Measurements from ENCODE around the gene SUCLA2.

Gene SUCLA2

GRCh38 chr13:48001114-48001881 is at the start of gene SUCLA2:
SUCLA2 (minus strand) TSS chr13:48001273; CDS start chr13:48001269, 4 bp downstream.
- TF ChIP-seq CTCF (IDR thresholded peaks at IDR 0.05; ENCODE audit: borderline replicate concordance, insufficient read depth, low read depth, low read length), result no peak
- peak within 1 kb of the TSS; percentile 83 for H3K4me3 ChIP-seq (ENCODE audit: low read depth, low read length)

- TF ChIP-seq CTCF (IDR thresholded peaks at IDR 0.05; ENCODE audit: borderline replicate concordance, insufficient read depth, low read depth, low read length), result no peak
- H3K4me3 ChIP-seq (ENCODE audit: low read depth, low read length), result no peak overlapping the region
These were observed 49.5 kb upstream of the SUCLA2 start for GRCh38 chr13:48050550-48050949.

- H3K4me3 ChIP-seq (ENCODE audit: low read depth, low read length), result no peak overlapping the region
- no peak for TF ChIP-seq CTCF (IDR thresholded peaks at IDR 0.05; ENCODE audit: borderline replicate concordance, insufficient read depth, low read depth, low read length)
These were observed 42.9 kb upstream of the SUCLA2 start for GRCh38 chr13:48043789-48044503.

GRCh38 chr13:48042894-48043293 is 41.8 kb upstream of the SUCLA2 start:
- TF ChIP-seq CTCF (IDR thresholded peaks at IDR 0.05; ENCODE audit: borderline replicate concordance, insufficient read depth, low read depth, low read length), result no peak

GRCh38 chr13:48040896-48041295 is 39.8 kb upstream of the SUCLA2 start:
- no peak for TF ChIP-seq CTCF (IDR thresholded peaks at IDR 0.05; ENCODE audit: borderline replicate concordance, insufficient read depth, low read depth, low read length)
- H3K4me3 ChIP-seq (ENCODE audit: low read depth, low read length), result no peak overlapping the region

More at GRCh38 chr13:48042894-48043293, 41.8 kb upstream of the SUCLA2 start:
- H3K4me3 ChIP-seq (ENCODE audit: low read depth, low read length), result no peak overlapping the region

- no peak overlapping the region for H3K4me3 ChIP-seq (ENCODE audit: low read depth, low read length)
- no peak for TF ChIP-seq CTCF (IDR thresholded peaks at IDR 0.05; ENCODE audit: borderline replicate concordance, insufficient read depth, low read depth, low read length)
These were observed 39.0 kb upstream of the SUCLA2 start for GRCh38 chr13:48040049-48040448.
